Urothelium cell line (cell line): Measurements from ENCODE around the gene TET3.

Source experiments
- DNase-seq: peaks from one replicate; pipeline ENCODE4 v3.0.0; 2011; ENCODE audit warnings: low spot score, mixed read lengths
- FAIRE-seq: peaks from 2 replicates; lab custom pipeline; 2011; peaks lifted over from hg19 to GRCh38; lab: Jason Lieb, UNC

Gene TET3

DNA sequence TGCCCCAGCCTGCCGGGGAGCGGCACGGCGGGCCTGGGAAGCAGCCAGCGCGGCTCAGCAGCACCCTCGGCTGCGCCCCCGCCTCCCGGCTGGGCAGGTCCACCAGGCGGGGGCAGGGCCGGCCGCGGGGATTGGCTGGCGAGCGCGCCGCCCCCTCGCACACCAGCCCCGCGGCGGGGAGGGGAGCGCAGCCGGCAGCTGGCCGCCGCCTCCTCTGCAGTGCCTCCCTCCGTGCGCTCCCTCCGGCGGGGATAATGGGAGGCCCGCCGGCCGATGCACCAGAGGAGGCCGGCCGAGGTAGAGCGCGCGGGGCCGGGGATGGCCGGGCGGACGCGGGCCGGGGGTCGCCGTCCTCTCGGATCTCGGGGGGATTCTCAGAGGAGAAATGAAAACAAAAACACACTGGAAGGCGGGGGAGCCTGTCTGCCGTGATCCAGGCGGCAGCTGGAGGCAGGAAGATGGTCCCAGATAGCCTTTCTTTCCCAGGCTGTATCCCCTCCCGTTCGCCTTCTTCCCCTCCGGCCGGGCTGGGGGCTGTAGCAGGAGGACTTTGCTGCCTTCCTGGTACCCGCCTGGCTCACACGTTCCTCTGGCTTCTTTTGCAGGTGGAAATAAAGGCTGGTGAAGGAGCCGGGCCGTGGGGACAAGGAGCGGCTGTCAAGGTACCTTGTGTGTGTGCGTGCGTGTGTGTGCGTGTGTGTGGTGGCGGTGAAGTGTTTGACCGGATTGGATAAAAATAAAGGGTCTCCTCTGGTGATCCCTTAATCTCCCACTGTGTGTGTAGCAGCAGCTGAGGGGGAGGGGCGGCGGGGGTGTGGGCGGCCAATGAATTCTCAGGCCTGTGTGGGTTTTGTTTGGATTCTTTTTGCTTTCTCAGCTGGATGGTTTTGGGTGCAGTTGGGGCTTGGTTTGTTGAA, 18.1 kb downstream of the TET3 start:
- DNase-seq (peak; percentile 98), FAIRE-seq (peak; percentile 93)

GRCh38 chr2:74003494-74004211, 18.9 kb downstream of the TET3 start:
- FAIRE-seq = no peak

GRCh38 chr2:74004212-74005182, 19.8 kb downstream of the TET3 start:
- peak; percentile 17 for FAIRE-seq
- DNase-seq = no peak

More at GRCh38 chr2:74003494-74004211, 18.9 kb downstream of the TET3 start:
- DNase-seq = peak; percentile 85

GRCh38 chr2:74005786-74006185, 21.1 kb downstream of the TET3 start:
- DNase-seq (no peak), FAIRE-seq (no peak)

- DNase-seq = no peak
- FAIRE-seq = no peak
These were observed 21.7 kb downstream of the TET3 start for GRCh38 chr2:74006459-74006858.

- FAIRE-seq (no peak), DNase-seq (no peak)
These were observed 22.4 kb downstream of the TET3 start for GRCh38 chr2:74007121-74007520.

GRCh38 chr2:74007711-74008110, 23.0 kb downstream of the TET3 start:
- DNase-seq (no peak), FAIRE-seq (no peak)

- DNase-seq (no peak), FAIRE-seq (no peak)
These were observed 24.2 kb downstream of the TET3 start for GRCh38 chr2:74008761-74009395.

DNA sequence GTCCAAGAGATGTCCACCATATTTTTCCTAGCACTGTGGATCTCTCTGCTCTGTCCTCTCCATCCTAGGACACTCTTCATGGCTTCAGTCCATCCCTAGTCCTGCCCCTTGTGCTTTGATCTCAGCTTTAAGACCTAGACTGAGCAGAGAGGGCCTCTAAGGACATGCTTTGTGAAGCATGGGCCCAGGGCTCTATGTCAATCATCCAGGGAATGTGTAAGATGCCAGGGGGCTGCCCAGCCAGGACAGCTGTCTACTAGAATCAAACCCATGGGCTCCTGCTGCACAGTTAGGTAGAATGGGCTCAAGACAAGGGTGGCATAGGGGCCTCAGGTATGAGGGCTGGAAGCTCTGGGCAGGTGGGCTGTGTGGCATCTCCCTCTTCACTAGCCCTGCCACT, 24.9 kb downstream of the TET3 start:
- DNase-seq (no peak), FAIRE-seq (no peak)

DNA sequence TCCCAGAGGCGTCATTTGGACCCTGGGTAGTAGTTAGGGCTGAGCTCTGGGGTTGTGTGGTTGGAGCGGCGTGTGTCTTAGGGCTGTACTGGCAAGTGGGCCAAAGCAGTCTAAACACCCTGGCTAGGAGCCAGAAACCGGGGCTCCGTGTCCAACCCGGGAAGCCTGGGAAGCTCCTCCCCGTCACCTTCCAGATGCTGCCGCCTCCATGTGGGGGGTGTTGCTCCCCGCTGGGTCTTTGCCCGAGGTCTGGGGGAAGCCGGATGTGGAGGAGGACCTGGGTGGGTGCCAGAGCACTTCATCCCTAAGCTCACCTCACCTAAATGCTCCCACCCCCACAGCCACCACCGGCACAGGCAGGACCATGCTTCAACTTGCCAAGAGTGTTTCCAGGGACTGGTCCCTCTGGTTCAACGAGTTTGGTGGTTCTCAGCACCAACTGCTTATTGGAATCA, 25.4 kb downstream of the TET3 start:
- no peak for FAIRE-seq
- peak; percentile 56 for DNase-seq

- DNase-seq (no peak), FAIRE-seq (no peak)
These were observed 26.5 kb downstream of the TET3 start for GRCh38 chr2:74011246-74011645.

- no peak for FAIRE-seq
- DNase-seq = no peak
These were observed 30.1 kb downstream of the TET3 start for GRCh38 chr2:74014813-74015212.

- FAIRE-seq (no peak), DNase-seq (no peak)
These were observed 32.5 kb downstream of the TET3 start for GRCh38 chr2:74017223-74017622.

GRCh38 chr2:74019516-74019915, 34.8 kb downstream of the TET3 start:
- DNase-seq (no peak), FAIRE-seq (no peak)

DNA sequence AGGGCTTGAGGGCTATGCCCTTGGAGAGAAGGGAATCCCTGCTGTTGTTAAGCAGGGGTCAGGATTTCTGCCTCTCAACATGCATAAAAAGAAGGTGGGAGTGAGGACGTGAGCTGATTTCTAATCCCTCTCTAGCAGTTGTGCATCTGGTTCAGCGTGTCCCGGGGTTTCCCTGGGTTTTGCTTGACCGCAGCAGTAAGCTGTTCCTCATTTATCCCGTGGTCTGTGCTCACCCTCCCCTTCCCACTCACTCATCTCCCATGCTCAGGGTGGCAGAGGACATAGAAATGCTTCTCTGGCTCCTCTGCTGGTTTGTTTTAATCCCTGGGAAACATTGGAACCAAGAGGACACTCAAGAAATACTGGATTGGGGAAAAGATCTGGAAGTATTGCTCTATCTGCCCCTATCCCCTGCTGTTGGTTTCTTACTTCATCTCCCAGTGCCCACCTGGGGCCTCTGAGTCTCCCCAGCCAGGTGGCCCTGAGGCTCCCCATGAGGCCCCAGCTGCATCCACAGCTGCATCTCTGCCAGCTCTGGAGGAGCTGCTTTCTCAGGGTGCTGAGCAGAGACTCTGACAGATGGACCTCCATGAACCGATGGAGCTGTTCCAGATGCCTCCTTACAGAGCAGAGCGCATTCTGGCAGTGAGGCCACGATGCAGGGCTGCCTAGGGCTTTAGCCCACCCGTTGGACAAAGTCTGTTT, 36.1 kb downstream of the TET3 start:
- no peak for DNase-seq
- no peak for FAIRE-seq

DNA sequence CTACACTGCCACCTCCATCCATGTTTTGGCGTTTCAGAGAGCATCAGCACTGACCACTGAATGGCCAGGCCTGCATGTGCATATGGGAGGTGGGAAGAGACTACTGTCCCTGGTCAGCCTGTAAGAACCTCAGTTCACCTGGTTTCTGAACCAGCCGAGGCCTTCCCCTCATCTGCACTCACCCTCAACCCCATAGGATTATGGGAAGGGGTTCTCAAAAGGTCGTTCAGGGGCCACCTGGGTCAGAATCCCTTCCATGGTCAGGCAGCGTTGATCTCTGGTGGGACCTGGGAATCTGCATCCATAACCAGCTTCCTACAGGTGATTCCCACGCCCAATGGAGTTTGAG, 36.7 kb downstream of the TET3 start:
- DNase-seq = no peak
- FAIRE-seq = no peak

GRCh38 chr2:74024216-74024615, 39.5 kb downstream of the TET3 start:
- DNase-seq = no peak
- FAIRE-seq = no peak

- no peak for FAIRE-seq
- no peak for DNase-seq
These were observed 41.4 kb downstream of the TET3 start for GRCh38 chr2:74025971-74026612.

DNA sequence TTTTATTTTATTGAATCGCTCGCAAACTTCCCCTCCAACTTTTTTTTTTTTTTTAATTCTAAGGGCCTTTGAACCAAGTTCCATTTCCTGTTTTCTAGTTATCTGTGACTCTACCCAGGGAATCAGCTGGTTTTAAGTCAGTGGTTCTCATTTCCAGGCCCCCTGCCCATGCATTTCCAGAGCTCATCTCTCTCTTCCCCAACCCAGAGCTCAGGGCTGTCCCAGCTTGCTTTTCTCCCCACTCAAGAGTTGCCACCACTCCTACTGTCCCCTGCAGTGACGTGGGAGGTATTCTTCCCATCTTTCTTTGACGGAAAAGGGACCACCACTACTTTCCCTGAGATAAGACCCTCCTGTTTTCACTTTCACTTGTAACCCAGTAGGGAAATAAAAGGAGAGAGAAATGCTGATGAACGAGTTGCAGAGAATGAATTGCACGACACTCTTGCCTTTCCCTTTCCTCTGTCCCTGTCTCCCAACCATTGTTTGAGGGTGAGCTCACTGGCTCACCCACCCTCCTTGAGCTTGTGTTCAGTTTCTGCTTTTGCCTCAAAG, 42.1 kb downstream of the TET3 start:
- no peak for FAIRE-seq
- no peak for DNase-seq
